ENCODE data around the gene KCNA5.

GRCh38 chr12:5031958-5032357 is 11.7 kb upstream of the KCNA5 start:
- TF ChIP-seq CTCF (IDR thresholded peaks at IDR 0.05; ENCODE audit: borderline replicate concordance, extremely low read depth, low read length, poor library complexity, severe bottlenecking) (no peak), EZH2 (IDR thresholded peaks at IDR 0.05; ENCODE audit: borderline replicate concordance, low read depth, low read length, severe bottlenecking) (no peak)
